Activated T-cell treated with anti-CD3 and anti-CD28 coated beads, Interleukin-2, amount 50 U/mL, for 4 hours (primary cell): ENCODE data around the gene BIRC7. TPM values are rescaled to one million over a fixed set of nuclear protein-coding genes. Genes with fewer than 3 reads are reported as not detected.

Source experiments
- ATAC-seq, 2 donors: fragments of 200-7000 bp; cut with Tn5 transposase; one replicate each; pipeline ENCODE4 v1.10.0; 2021
- DNase-seq: peaks from one replicate; pipeline ENCODE4 v3.0.0-alpha.2; 2020
- H3K27me3 Mint-ChIP-seq: one replicate; pipeline ENCODE4 v1.8.0; 2021; ENCODE audit warnings: low read depth, mixed read lengths
- H3K36me3 Mint-ChIP-seq: one replicate; pipeline ENCODE4 v1.8.0; 2022; ENCODE audit warnings: mixed read lengths; ENCODE audit not compliant: insufficient read depth
- H3K4me1 Mint-ChIP-seq: one replicate; pipeline ENCODE4 v1.8.0; 2021; ENCODE audit warnings: low read depth, mixed read lengths
- H3K4me3 Mint-ChIP-seq: one replicate; pipeline ENCODE4 v1.8.0; 2021; ENCODE audit warnings: mild to moderate bottlenecking, moderate library complexity, mixed read lengths
- H3K9me3 Mint-ChIP-seq: one replicate; pipeline ENCODE4 v1.8.0; 2021; ENCODE audit warnings: mixed read lengths
- total RNA-seq, 3 donors: library from RNA; stranded (reverse); gene quantifications; one replicate each; pipeline ENCODE4 v1.2.1, GENCODE V29; 2021

Gene BIRC7, protein sequence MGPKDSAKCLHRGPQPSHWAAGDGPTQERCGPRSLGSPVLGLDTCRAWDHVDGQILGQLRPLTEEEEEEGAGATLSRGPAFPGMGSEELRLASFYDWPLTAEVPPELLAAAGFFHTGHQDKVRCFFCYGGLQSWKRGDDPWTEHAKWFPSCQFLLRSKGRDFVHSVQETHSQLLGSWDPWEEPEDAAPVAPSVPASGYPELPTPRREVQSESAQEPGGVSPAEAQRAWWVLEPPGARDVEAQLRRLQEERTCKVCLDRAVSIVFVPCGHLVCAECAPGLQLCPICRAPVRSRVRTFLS
- not detected for total RNA-seq

DNA sequence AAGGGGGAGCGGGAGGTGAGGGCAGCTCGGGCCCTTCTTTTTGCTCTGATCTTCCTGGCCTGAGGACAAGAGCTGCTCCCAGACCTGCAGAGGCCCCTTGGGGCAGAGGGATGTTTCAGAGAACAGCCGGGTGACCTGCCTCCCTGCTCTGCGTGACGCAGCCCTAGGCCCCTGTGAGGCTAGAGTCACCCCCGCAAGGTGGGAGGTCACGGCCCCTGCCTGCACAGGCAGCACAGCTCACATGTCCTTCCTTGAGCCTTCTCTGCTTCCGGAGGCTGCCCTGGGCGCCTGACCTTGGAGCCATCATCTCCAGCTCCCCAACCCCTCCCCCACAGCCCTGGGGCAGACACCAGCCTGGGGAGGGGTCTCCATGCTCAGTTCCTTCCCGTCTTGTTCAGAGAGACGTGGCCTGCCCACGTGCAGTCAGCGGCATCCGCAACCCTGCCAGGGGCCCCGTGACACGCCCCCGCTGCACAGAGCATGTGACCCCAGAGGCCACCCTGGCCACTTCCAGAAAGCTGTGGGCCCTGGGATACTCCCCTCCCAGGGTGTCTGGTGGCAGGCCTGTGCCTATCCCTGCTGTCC is at the start of gene BIRC7:
TSS of gene BIRC7 (plus strand) at position 507 of the 585 bp plus-strand sequence. CDS start 192 bp downstream, outside the sequence.
- Mint-ChIP-seq H3K4me1 (peaks cover 2% of the 10 kb centered on the region), H3K4me3 (no peak within 1 kb of the TSS), H3K27me3 (peaks cover 34% of the 10 kb centered on the region), H3K9me3 (no peaks in the 10 kb centered on the region), H3K36me3 (no peaks in the 10 kb centered on the region)
- DNase-seq (no peak), ATAC-seq (no peak)

DNA sequence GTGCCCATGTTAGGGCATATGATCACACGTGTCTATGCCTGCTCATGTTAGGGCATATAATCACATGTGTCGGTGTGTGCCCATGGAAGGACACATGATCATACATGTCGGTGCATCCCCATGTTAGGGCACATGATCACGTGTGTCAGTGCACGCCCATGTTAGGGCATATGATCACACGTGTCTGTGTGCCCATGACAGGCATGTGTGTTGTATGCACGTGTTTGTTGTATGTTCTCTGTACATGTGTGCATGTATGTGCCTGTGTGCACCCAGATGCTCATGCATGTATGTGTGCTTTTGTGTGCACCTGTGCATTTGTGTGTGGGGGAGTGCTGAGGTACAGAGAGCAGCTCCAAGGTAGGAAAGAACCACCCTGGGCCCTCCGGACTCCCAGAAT is 49.6 kb upstream of the BIRC7 start:
- DNase-seq: no peak
- peaks cover 9% of the 10 kb centered on the region for H3K27me3 Mint-ChIP-seq
- H3K9me3 Mint-ChIP-seq: no peaks in the 10 kb centered on the region

DNA sequence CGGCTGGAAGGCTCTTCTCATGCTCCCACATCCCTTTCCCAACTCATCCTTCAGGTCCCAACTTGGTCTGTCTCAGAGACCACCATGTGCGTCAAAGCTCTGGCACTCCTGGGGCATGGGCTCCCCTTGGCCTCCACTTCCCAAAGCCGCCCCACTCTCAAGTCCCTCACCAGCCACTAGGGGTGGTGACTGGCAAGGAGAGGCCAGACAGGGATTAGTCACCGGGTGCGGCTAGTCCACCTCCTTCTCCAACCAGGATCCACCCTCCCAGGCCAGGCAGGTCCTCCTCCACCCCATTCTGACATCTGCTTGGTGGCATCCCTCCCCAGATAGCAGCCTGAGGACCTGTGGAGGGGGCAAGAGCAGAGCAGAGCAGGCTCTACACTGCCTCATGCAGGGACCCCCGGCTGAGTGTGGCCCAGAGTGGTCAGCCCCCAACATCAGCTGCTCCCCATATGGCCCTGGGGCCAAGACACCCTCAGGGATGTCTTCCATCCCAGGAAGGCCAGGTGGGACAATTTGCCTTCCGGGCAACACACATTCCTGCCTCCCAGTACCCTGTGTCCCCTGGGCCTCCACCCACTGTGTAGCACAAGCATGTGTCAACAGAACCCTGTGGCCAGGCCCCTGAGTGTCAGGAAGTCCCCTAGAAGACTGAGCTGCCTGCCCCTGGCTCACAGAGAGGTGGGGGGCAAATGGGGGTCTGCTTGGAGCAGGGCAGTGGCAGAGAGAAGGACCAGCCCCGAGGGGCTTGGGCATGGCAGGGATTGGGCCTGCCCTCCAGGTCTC is 49.0 kb upstream of the BIRC7 start:
- Mint-ChIP-seq H3K4me1 (no peaks in the 10 kb centered on the region), H3K27me3 (peaks cover 4% of the 10 kb centered on the region), H3K36me3 (no peaks in the 10 kb centered on the region), H3K4me3 (no peak overlapping the region), H3K9me3 (no peaks in the 10 kb centered on the region)
- DNase-seq: no peak
- no peak for ATAC-seq

More for the DNA sequence above, 49.6 kb upstream of the BIRC7 start:
- Mint-ChIP-seq H3K4me3 (no peak overlapping the region), H3K4me1 (no peaks in the 10 kb centered on the region), H3K36me3 (no peaks in the 10 kb centered on the region)
- no peak for ATAC-seq

DNA sequence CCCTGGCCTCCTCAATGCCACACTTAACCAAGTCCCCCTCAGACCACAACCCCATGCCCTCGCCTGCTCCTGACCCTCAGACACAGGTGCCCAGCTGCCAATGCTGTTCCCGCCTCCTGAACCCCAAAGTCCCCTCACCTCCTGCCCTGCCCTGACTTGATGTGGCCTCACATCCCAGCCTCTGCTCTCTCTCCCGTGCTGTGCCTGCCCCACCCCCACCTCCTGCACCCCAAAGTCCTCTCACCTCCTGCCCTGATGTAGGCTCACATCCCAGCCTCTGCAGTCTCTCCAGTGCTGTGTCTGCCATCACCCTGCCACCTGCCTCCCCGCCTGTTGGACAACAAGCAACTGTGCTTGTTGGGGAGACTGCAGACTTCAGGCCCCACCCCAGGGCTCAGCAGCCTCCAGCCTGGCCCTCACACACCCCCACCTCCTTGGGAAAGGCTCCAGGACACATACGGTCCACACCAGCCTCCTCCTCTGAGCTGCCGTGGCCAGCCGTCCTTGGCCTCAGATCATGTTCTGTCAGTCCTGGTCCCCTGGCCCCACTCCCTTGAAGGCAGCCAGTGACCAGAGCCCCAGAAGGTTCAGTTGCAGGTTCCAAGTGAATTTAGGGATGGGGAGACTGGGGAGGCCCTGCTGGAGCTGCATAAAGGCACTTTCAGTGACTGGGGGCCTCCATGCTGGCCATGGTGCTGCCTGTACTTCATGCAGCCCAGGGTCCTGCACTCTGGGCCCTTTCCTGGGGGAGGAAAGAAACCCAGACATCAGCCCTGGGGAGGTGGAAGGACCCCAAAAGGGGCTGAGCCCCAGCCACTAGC is 48.2 kb upstream of the BIRC7 start:
- no peak for ATAC-seq
- Mint-ChIP-seq H3K4me1 (no peaks in the 10 kb centered on the region), H3K36me3 (no peaks in the 10 kb centered on the region), H3K27me3 (peaks cover under 1% of the 10 kb centered on the region), H3K4me3 (no peak overlapping the region), H3K9me3 (no peaks in the 10 kb centered on the region)
- no peak for DNase-seq

DNA sequence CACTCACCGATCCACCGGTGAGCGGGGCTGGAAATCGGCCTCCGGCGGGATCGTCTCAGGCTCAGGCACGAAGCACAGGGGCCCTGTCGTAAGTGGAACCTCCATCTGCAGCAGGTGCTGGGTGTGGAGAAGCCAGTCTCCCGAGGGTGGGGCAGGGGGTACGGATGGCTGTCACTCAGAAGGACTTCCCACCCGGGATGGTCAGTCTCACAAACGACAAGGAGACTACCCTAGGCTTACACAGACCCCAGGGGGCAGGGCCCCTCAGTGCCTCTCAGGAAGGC is 47.6 kb upstream of the BIRC7 start:
- ATAC-seq (no peak), DNase-seq (no peak)
- H3K36me3 Mint-ChIP-seq: no peaks in the 10 kb centered on the region
- H3K9me3 Mint-ChIP-seq: no peaks in the 10 kb centered on the region
- no peaks in the 10 kb centered on the region for H3K27me3 Mint-ChIP-seq
- H3K4me3 Mint-ChIP-seq: no peak overlapping the region
- no peaks in the 10 kb centered on the region for H3K4me1 Mint-ChIP-seq

DNA sequence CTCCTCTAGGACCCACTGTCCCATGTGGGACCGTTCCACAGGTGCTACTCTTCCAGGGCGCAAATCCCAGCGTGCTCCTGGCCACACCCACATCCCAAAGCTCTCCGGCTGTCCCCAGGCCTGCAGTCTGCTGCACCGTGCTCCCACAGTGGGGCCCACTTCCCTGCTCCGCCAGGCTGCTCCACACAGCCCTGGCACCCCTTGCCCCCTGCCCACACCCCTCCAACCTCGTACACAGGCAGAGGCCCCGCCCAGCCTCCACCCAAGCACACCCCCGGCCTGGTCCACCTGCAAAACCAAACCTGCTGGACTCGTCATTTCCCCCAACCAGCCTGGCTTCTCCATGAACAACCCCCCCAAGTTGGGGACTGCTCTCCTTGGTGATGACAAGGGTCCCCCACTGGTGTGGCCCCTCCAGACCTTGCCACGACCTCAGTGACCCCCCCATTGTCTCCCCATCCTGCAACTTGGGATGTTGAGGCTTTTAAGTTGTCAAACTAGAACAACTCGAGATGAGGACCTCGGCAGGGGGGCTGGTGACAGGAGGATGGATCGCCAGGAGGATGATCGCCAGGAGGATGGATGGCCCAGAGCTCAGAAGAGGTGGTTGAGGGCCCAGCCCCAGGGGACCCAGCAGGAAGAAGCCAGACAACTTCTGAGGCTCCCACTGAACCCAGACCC is 46.9 kb upstream of the BIRC7 start:
- DNase-seq (no peak), ATAC-seq (no peak)
- Mint-ChIP-seq H3K27me3 (no peaks in the 10 kb centered on the region), H3K36me3 (no peaks in the 10 kb centered on the region), H3K4me3 (no peak overlapping the region), H3K4me1 (no peaks in the 10 kb centered on the region), H3K9me3 (no peaks in the 10 kb centered on the region)

DNA sequence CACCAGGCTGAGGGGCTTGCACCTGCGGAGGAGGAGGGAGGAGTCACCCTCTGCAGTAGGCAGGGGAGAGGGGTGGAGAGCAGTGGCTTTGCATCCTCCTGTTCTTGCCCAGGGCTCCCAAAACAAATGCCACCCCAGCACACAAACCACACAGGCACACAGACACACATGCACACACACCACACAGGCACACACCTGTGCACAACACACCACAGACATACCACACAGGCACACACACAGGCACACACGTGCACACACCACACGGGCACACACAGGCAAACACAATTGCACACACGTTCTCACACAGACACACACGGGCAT is 46.4 kb upstream of the BIRC7 start:
- H3K27me3 Mint-ChIP-seq: no peaks in the 10 kb centered on the region
- ATAC-seq: no peak

DNA sequence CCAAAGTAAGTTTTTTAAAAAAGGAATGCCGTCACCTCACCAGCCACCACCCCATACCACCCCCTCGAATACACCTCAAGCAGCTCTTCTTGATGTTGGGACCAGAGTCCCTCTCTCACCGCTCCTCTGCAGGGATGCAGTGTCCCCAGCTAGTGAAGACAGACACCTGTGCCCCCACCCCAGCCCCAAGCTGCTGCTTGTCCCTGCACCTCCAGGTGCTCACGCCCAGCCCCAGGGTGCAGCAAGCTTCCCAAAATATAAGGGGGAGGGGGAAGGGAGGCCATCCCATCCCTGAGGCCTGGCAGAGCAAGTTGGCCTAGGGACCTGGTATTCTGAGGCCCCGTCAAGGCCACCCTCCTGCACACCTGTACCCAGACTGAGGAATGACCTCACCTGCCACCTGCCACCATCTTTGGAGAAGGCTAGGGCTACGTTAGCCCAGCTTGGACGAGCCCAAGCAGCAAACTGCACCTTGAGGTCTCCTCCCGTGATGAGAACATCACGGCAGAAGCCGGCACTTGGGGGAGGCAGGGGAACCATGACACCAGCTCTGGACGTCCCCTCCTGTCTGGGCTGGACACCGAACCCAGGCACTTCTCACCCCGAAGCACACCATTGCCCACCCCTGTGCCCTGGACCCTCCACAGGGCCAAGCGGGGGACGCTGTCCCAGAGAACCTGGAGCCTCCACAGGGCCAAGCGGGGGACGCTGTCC is 45.7 kb upstream of the BIRC7 start:
- no peaks in the 10 kb centered on the region for H3K27me3 Mint-ChIP-seq
- H3K9me3 Mint-ChIP-seq: no peaks in the 10 kb centered on the region
- H3K4me1 Mint-ChIP-seq: no peaks in the 10 kb centered on the region
- ATAC-seq (no peak), DNase-seq (no peak)
- H3K36me3 Mint-ChIP-seq: peaks cover 4% of the 10 kb centered on the region
- no peak overlapping the region for H3K4me3 Mint-ChIP-seq

More for the DNA sequence above, 46.4 kb upstream of the BIRC7 start:
- DNase-seq: no peak
- H3K36me3 Mint-ChIP-seq: no peaks in the 10 kb centered on the region
- no peaks in the 10 kb centered on the region for H3K4me1 Mint-ChIP-seq
- no peaks in the 10 kb centered on the region for H3K9me3 Mint-ChIP-seq
- H3K4me3 Mint-ChIP-seq: no peak overlapping the region

DNA sequence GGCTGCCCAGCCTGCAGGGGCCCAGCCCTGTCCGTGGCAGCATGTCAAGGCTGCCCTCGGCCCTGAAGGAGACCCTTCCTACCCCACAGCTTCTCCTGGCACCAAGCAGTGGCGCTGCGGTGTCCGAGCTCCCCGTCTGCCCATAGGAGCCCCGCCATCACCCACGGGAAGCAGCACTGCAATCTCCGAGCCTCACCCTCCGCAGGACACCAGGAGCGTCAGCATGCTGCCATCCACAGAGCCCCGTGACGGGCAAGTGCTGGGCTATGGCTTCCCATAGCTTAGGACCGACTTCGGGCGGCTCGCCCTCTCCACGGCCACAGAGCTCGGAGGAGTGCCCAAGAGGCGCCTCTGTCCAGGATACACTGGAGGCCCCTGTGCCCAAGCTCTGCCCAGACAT is 44.9 kb upstream of the BIRC7 start:
- ATAC-seq (no peak), DNase-seq (no peak)
- Mint-ChIP-seq H3K4me3 (no peak overlapping the region), H3K9me3 (no peaks in the 10 kb centered on the region), H3K36me3 (peaks cover 4% of the 10 kb centered on the region), H3K27me3 (no peaks in the 10 kb centered on the region), H3K4me1 (no peaks in the 10 kb centered on the region)

DNA sequence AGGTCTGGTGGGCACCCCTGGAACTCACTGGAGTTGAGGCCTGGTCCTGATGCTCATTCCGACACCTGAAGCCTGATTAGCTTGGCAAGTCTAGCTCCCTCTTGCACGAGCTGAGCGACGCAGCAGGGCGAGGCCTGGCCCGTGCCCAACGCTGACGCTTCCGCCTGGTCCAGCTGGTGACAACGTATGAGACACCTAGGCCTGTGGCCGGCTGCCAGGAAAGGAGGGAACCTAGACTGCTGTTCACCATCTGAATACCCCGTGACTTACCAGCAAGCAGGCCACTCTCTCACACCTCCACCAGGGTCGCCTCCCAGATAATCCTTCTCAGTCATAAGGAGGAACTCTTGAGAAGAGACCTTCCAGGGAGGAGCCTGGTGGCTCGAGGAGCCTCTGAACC is 44.3 kb upstream of the BIRC7 start:
- no peak for DNase-seq
- Mint-ChIP-seq H3K4me1 (peaks cover 2% of the 10 kb centered on the region), H3K9me3 (no peaks in the 10 kb centered on the region), H3K4me3 (no peak overlapping the region), H3K27me3 (no peaks in the 10 kb centered on the region), H3K36me3 (peaks cover 7% of the 10 kb centered on the region)
- ATAC-seq: no peak

DNA sequence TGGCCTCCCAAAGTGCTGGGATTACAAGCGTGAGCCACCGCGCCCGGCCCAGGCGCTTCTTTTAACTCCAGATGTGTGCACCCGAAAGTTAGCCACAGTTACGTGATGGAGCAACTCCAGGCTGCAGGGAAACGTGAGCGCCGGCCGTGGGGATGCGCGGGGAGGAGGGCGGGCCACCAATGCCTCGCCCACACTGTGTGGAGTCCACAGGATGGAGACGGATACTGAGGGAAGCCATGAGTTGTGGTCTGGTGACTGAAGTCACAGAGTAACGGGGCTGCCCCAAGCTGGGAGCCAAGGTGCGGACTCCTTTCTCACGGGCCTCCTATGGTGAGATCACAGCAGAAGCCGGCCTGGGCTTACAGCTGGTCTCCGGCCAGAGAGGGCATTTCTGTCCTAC is 43.0 kb upstream of the BIRC7 start:
- no peak for ATAC-seq
- no peak for DNase-seq
- H3K4me3 Mint-ChIP-seq: no peak overlapping the region
- H3K4me1 Mint-ChIP-seq: peaks cover 11% of the 10 kb centered on the region
- H3K36me3 Mint-ChIP-seq: peaks cover 10% of the 10 kb centered on the region
- H3K27me3 Mint-ChIP-seq: no peaks in the 10 kb centered on the region
- H3K9me3 Mint-ChIP-seq: no peaks in the 10 kb centered on the region

DNA sequence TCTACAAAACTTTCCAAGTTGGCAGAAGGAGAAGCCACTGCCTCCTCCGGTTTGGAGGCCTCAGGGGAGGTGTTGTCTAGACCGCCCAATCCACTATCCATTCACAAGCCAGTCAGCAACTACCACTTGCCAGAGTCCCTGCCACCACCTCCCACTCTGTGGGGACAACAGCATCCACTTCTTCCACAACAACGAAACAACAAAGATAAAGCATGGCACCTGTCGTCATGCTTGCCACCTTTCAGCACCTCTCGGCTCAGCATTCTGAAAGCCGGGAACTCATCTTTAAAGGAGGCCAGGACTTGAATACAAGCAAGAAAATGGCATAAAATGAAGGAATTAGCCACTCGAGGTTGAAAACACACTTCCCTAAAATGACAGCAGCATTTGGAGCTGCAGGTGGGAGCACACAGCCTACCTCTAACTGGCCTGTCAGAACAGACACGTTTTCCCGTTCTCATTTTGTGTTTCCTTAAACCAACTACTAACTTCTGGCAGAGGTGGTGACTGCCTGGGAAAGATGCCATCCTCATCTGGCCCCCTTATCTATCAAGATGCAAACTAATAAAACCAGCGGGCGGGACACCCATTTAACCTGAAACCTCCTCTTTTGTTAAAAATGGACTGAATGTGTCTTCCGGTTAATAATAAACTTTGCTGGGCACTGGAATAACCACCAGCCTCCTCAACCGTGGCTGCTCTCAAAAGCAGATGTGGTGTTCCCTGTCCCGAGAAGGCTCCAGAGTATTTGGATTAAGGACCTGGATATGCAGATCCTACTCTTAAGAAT is 41.5 kb upstream of the BIRC7 start:
- peaks cover 18% of the 10 kb centered on the region for H3K4me1 Mint-ChIP-seq
- no peak overlapping the region for H3K4me3 Mint-ChIP-seq
- no peaks in the 10 kb centered on the region for H3K27me3 Mint-ChIP-seq
- ATAC-seq: no peak
- peaks cover 10% of the 10 kb centered on the region for H3K36me3 Mint-ChIP-seq
- DNase-seq: no peak
- no peaks in the 10 kb centered on the region for H3K9me3 Mint-ChIP-seq

DNA sequence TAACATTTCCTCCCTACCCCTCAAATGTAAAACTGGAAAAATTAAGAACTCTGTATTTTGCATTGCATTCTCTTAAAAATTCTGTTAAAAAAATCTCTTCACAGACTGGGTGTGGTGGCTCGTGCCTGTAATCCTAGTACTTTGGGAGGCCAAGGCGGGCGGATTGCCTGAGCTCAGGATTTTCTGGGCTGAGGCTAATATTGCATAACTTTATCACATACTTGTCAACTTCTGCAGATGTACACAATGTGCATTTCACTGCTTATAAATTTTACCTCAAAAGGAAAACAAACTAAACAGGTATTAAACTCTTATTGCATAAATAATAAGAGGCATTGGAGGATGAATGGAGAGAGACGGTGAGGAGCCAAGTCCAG is 40.9 kb upstream of the BIRC7 start:
- H3K4me3 Mint-ChIP-seq: no peak overlapping the region
- H3K27me3 Mint-ChIP-seq: no peaks in the 10 kb centered on the region
- DNase-seq (no peak), ATAC-seq (no peak)
- peaks cover 10% of the 10 kb centered on the region for H3K36me3 Mint-ChIP-seq
- H3K9me3 Mint-ChIP-seq: no peaks in the 10 kb centered on the region
- peaks cover 21% of the 10 kb centered on the region for H3K4me1 Mint-ChIP-seq
